A549 treated with AZD9567 at 1 μM for 4 hours (cell line): Measurements from ENCODE around the gene PYHIN1. TPM values are rescaled to one million over a fixed set of nuclear protein-coding genes. Genes with fewer than 3 reads are reported as not detected.

Experiments
- total RNA-seq: library from RNA; stranded (reverse); fragments of 200-300 nt; extraction: Qiagen RNA extraction; gene quantifications from 5 replicates; pipeline ENCODE4 v1.2.3, GENCODE V29; 2022; ENCODE audit not compliant: insufficient read depth

PYHIN1 gene
- not detected in 5 replicates for total RNA-seq

GRCh38 chr1:158931055-158931737 lies at the start of gene PYHIN1:
TSS of gene PYHIN1 (plus strand) at chr1:158931552. CDS start at chr1:158936911, 5,359 bp downstream.

GRCh38 chr1:159009704-159010361 lies 78.5 kb downstream of the PYHIN1 start, which contains the start of gene IFI16:
TSS of gene IFI16 (plus strand) at chr1:159009907. CDS start at chr1:159014681, 4,774 bp downstream.

Other genes starting within 250 kb of the PYHIN1 start
- gene SPTA1, start 244.8 kb upstream of the PYHIN1 start, total RNA-seq: not detected in 5 replicates
- not detected in 5 replicates for gene OR6K2, start 230.9 kb upstream of the PYHIN1 start, total RNA-seq
- not detected in 5 replicates for gene OR6K3, start 210.8 kb upstream of the PYHIN1 start, total RNA-seq
- not detected in 5 replicates for gene OR6K6, start 176.8 kb upstream of the PYHIN1 start, total RNA-seq
- not detected in 5 replicates for gene OR6N1, start 159.4 kb upstream of the PYHIN1 start, total RNA-seq
- gene OR6N2, start 150.3 kb upstream of the PYHIN1 start, total RNA-seq: not detected in 5 replicates
- gene MNDA, start 100.2 kb upstream of the PYHIN1 start, total RNA-seq: not detected in 5 replicates
- 2.1 to 3.2 TPM (median 2.6 TPM) in 5 replicates for gene IFI16, start 78.4 kb downstream of the PYHIN1 start, total RNA-seq
- not detected in 5 replicates for gene AIM2, start 145.2 kb downstream of the PYHIN1 start, total RNA-seq
- 0.12 to 0.16 TPM (median 0.14 TPM) in 4 of 5 replicates, not detected in the other for gene CADM3, start 240.1 kb downstream of the PYHIN1 start, total RNA-seq